DOHH2 (cell line): ENCODE data around the gene CD164.

Source experiments
- H3F3A ChIP-seq: fragments of 200-600 bp; sonication (generic), shearing (Covaris generic); 2 replicates; pipeline ENCODE4 v1.6.0; 2016; ENCODE audit warnings: antibody characterized with exemption, mild to moderate bottlenecking; ENCODE audit not compliant: control insufficient read depth, insufficient read depth
- H3K27ac ChIP-seq: fragments of 200-600 bp; sonication (generic); 2 replicates; pipeline ENCODE4 v1.5.1; 2014; ENCODE audit warnings: low read depth, mild to moderate bottlenecking, low read length, moderate library complexity
- H3K27me3 ChIP-seq: fragments of 200-600 bp; sonication (generic); 2 replicates; pipeline ENCODE4 v1.6.1; 2014; ENCODE audit warnings: mild to moderate bottlenecking, low read length, mixed read lengths; ENCODE audit not compliant: control insufficient read depth
- H3K36me3 ChIP-seq: fragments of 200-600 bp; sonication (generic); 2 replicates; pipeline ENCODE4 v1.6.1; 2014; ENCODE audit warnings: mild to moderate bottlenecking, low read length, moderate library complexity, mixed read lengths; ENCODE audit not compliant: control insufficient read depth
- H3K4me1 ChIP-seq: fragments of 200-600 bp; sonication (generic); 2 replicates; pipeline ENCODE4 v1.6.1; 2014; ENCODE audit warnings: mild to moderate bottlenecking, low read length, mixed read lengths; ENCODE audit not compliant: control insufficient read depth
- H3K4me2 ChIP-seq: fragments of 200-600 bp; sonication (generic); 2 replicates; pipeline ENCODE4 v1.6.0; 2014; ENCODE audit warnings: mild to moderate bottlenecking, low read length, moderate library complexity
- H3K4me3 ChIP-seq: fragments of 200-600 bp; sonication (generic); 2 replicates; pipeline ENCODE4 v1.5.1; 2014; ENCODE audit warnings: mild to moderate bottlenecking, low read length, mixed read lengths
- H3K79me2 ChIP-seq: fragments of 200-600 bp; sonication (generic); 2 replicates; pipeline ENCODE4 v1.6.1; 2014; ENCODE audit warnings: mild to moderate bottlenecking, low read length, mixed read lengths; ENCODE audit not compliant: control insufficient read depth
- H3K9me2 ChIP-seq: fragments of 200-600 bp; sonication (generic); replicated peaks from 2 replicates; pipeline ENCODE4 v1.6.1; 2014; ENCODE audit warnings: mild to moderate bottlenecking, low read length, mixed read lengths; ENCODE audit not compliant: control insufficient read depth
- H3K9me3 ChIP-seq: fragments of 200-600 bp; sonication (generic); 2 replicates; pipeline ENCODE4 v1.6.1; 2014; ENCODE audit warnings: antibody characterized with exemption, low read length, mixed read lengths; ENCODE audit not compliant: control insufficient read depth, insufficient read depth
- H4K20me1 ChIP-seq: fragments of 200-600 bp; sonication (generic); 2 replicates; pipeline ENCODE4 v1.6.0; 2014; ENCODE audit warnings: low read depth, mild to moderate bottlenecking, antibody characterized with exemption, low read length, moderate library complexity; ENCODE audit not compliant: control insufficient read depth, insufficient read depth
- CTCF ChIP-seq: fragments of 200-600 bp; sonication (generic); IDR thresholded peaks from one replicate; pipeline ENCODE4 v1.5.1; 2014; ENCODE audit warnings: antibody characterized with exemption, mild to moderate bottlenecking, low read depth, low read length; ENCODE audit not compliant: poor library complexity, severe bottlenecking
- EZH2phosphoT487 ChIP-seq: fragments of 200-600 bp; sonication (generic); IDR thresholded peaks from 2 replicates; pipeline ENCODE4 v1.6.1; 2017; ENCODE audit warnings: borderline replicate concordance, mild to moderate bottlenecking, antibody characterized with exemption, low read length, moderate library complexity, mixed read lengths

The CD164 gene

GRCh38 chr6:109382576-109383437 lies 540 bp upstream of the CD164 start:
- Histone ChIP-seq H4K20me1 (peaks cover 21% of the 10 kb centered on the region), H3K27ac (peak overlapping the region; percentile 80), H3K4me1 (peaks cover 32% of the 10 kb centered on the region), H3K4me3 (peak overlapping the region; percentile 90), H3K9me3 (no peaks in the 10 kb centered on the region), H3K36me3 (peaks cover 42% of the 10 kb centered on the region), H3F3A (no peaks in the 10 kb centered on the region), H3K79me2 (peaks cover 44% of the 10 kb centered on the region), H3K9me2 (no peaks in the 10 kb centered on the region), H3K4me2 (peak overlapping the region; percentile 88), H3K27me3 (no peaks in the 10 kb centered on the region)
- no peak for TF ChIP-seq EZH2phosphoT487
- peak; percentile 73 for TF ChIP-seq CTCF

DNA sequence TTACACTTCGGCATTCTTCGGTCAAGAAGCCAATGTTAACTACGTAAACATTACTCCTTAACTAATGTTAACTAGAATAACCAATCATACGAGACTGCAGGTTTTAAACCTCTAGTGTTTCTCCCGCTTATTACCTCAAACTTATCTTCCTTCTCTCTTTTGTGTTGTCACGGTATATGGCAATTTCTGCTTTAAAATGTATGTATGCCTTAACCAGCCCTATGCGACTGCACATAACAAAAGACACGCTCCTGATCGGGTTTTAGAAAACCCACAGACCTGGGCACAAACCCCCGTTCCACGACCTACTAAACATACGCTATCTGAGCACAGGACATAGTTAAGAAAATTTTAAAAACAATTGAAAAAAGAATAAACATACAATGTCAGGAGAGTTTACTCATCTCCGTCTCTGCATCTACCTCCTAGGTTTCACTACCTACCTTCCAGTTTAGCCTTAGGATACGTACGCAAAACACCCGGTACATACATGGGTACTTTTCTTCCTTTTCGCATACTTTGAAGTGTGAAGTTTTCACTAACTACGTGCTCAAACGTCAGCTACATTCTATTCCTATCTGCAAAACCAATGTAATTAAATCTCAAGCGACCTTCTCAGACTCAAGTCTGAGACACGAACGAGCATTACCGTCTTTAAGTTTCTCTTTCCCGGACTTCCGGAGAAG lies 1.1 kb downstream of the CD164 start:
- peaks cover 32% of the 10 kb centered on the region for H3K4me1 ChIP-seq
- H3K36me3 ChIP-seq: peaks cover 58% of the 10 kb centered on the region
- H4K20me1 ChIP-seq: peaks cover 23% of the 10 kb centered on the region
- peak overlapping the region; percentile 90 for H3K4me3 ChIP-seq
- no peaks in the 10 kb centered on the region for H3K9me2 ChIP-seq
- H3K27ac ChIP-seq: peak overlapping the region; percentile 80
- H3K27me3 ChIP-seq: no peaks in the 10 kb centered on the region
- no peaks in the 10 kb centered on the region for H3F3A ChIP-seq
- peak overlapping the region; percentile 88 for H3K4me2 ChIP-seq
- TF ChIP-seq CTCF (no peak), EZH2phosphoT487 (no peak)
- peaks cover 60% of the 10 kb centered on the region for H3K79me2 ChIP-seq
- no peaks in the 10 kb centered on the region for H3K9me3 ChIP-seq

- Histone ChIP-seq H3K9me3 (no peaks in the 10 kb centered on the region), H3F3A (no peaks in the 10 kb centered on the region), H4K20me1 (peaks cover 24% of the 10 kb centered on the region), H3K9me2 (no peaks in the 10 kb centered on the region), H3K27me3 (no peaks in the 10 kb centered on the region), H3K27ac (no peak overlapping the region), H3K79me2 (peaks cover 63% of the 10 kb centered on the region), H3K4me2 (peak overlapping the region; percentile 88), H3K4me3 (peak overlapping the region; percentile 90), H3K36me3 (peaks cover 73% of the 10 kb centered on the region), H3K4me1 (peaks cover 31% of the 10 kb centered on the region)
- no peak for TF ChIP-seq EZH2phosphoT487
- TF ChIP-seq CTCF: no peak
Observed at GRCh38 chr6:109379711-109380110, 2.6 kb downstream of the CD164 start.
